Measurements from ENCODE around the gene SPRED2.

DNA sequence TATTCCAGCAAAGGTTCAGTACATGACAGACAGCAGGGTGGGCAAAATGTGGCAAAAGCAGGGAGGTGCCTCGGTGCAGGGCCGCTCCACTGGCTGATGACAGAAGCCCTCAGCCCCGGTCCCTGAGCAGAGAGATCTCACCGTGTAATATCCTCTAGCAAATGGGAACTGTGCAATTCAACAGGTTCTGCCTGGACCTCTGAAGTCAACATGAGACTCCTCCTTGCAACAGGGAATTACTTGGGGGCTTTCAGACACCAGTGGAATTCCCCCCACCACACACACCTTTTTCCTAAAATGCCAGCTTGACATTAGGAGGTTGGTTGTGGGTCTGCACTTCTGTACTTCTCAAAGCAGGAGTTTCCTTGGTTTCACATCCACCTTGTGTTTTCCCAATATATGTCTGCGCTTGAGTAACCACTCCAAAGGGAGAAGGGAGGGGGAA is 50.8 kb downstream of the SPRED2 start:
- TF ChIP-seq EZH2 (IDR thresholded peaks at IDR 0.05; ENCODE audit: insufficient read depth, poor library complexity, severe bottlenecking) (no peak), EZH2phosphoT487 (IDR thresholded peaks at IDR 0.05; ENCODE audit: insufficient read depth, low read depth) (no peak)
